ENCODE measurements around the gene FAM181B.

Gene FAM181B

DNA sequence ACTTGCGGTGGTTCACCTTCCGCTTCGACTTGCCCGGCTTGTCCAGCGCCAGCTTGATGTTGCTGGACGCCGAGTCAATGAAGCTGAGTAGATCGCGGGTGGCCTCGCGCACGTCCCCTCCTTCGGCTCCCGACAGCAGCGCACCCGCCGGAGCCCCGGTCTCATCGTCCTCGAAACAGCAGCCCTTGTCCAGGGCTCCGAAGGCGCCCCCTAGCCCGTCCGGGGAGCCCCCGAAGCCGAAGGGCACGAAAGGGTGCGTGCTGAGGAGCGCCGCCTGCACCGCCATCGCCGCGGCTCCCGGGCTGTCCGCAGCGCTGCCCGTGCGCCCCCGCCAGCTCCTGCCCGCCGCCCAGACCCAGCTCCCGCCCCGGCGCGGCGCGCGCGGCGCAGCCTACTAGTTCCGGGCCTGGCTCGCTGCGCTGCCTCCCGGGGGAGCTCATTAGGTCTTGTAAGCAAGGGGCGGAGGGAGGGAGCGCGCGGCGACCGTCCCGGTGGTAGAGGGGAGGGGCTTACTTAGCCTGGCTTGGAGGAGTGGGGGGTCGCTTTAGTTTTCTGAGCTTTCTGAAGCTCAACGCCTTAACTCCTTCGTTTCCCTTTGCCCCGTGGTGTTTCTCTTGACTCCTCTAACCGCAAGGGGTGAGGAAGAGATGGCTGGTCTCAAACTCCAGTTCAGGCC is at the start of gene FAM181B:
TSS of gene FAM181B (minus strand) at position 421 of the 676 bp plus-strand sequence. CDS start at position 286, 135 bp downstream.
- DNase-seq: peak; percentile 57

DNA sequence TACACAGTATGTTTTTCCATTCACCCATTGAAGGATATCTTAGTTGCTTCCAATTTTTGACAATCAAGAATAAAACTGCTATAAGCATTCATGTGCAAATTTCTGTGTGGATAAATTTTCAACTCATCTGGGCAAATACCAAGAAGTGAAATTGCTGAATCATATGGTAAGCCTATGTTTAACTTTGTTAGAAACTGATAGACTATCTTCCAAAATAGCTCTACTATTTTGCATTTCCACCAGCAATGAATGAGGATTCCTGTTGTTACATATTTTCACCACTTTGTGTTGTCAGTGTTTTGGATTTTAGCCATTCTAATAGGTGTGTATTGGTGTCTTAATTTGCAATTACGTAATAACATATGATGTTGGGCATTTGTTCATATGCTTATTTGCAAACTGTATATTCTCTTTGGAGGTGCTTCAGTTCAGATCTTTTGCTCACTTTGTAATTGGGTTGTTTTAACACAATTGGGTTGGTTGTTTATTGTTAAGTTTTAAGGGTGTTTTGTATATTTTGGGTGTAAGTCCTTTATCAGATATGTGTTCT is 49.2 kb upstream of the FAM181B start:
- no peak for DNase-seq

- DNase-seq: no peak
Observed at GRCh38 chr11:82778776-82779175, 45.1 kb upstream of the FAM181B start.

- no peak for DNase-seq
Observed at GRCh38 chr11:82776377-82776776, 42.7 kb upstream of the FAM181B start.

DNA sequence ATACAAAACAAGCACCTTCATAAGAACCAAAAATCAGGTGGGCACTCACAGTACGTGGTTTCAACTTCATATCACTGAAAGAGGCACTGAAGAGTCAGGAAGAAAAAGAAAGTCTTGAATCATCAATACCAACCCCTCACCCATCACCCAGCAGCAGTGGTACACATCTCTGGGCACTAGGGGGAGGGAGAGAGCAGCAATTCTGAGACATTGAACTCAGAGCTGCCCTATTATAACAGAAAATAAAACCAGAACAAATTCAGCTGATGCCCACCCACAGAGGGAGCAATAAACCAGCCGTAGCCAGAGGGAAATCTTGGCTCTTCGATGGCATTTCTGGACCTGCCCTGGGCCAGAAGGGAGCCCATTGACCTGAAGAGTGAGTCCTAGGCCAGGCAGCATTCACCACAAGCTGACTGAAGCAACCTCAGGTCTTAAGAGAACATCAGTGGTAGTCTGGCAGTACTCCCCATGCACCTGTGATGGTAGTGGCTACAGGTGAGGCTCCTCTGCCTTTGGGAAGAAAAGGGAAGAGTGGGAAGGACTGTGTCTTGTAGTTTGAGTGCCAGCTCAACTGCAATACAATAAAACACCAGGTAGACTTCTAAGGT is 42.2 kb upstream of the FAM181B start:
- no peak for DNase-seq

- no peak for DNase-seq
Observed at GRCh38 chr11:82775218-82775617, 41.6 kb upstream of the FAM181B start.

- DNase-seq: no peak
Observed at GRCh38 chr11:82771781-82772180, 38.1 kb upstream of the FAM181B start.

DNA sequence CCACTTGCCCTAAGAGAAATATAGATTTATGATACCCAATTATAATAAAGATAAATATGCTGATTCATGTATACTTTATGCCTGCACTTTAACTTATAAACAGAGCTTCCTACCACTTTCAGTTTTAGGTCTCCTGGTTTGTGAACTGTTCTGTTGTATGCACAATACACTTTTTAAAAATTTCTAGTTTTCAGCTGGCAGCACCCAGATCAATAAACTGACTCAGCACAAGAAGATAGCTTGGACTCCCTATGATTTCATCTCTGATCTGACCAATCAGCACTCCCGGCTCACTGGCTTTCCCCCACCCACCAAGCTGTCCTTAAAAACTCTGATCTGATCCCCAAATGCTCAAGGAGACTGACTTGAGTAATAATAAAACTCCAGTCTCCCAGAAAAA is 33.5 kb upstream of the FAM181B start:
- no peak for DNase-seq

GRCh38 chr11:82765466-82766034 is 31.9 kb upstream of the FAM181B start:
- peak; percentile 54 for DNase-seq

DNA sequence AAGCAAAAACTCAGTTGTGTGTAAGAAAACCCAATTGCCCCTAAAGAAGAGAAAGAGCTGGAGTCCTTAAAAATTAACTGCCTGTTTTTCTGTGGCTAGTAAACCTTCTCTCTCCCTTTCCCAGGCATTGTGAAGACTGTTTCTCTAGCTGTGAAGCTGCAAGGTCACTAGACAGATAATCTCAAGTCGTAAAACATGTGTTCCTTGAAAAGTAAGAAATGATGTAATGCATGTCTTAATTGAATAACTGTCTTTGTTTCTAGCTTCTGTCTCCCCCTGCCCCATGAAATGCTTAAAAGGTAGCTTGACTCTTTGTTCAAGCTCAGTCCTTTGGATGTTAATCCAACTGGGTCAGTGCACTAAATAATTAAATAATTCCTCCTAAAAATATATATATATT is 29.5 kb upstream of the FAM181B start:
- DNase-seq: no peak

DNA sequence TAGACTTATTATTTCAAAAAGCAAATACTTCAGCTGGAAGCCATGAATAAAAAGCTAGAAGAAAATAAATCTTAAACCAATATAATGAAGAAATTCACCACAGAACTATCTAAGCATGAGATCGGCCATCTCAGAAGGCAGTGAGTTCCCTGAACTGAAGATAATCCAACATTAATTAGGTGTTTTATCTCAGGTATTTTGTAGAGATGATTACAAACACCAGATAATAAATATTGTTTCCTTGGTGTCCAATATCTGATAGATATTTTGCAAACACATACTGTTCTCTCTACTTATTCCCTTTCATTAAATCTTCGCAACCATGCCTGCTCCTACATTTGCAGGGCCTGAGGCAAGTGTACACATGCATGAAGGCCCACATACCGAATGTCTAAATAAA is 26.0 kb upstream of the FAM181B start:
- DNase-seq: no peak

DNA sequence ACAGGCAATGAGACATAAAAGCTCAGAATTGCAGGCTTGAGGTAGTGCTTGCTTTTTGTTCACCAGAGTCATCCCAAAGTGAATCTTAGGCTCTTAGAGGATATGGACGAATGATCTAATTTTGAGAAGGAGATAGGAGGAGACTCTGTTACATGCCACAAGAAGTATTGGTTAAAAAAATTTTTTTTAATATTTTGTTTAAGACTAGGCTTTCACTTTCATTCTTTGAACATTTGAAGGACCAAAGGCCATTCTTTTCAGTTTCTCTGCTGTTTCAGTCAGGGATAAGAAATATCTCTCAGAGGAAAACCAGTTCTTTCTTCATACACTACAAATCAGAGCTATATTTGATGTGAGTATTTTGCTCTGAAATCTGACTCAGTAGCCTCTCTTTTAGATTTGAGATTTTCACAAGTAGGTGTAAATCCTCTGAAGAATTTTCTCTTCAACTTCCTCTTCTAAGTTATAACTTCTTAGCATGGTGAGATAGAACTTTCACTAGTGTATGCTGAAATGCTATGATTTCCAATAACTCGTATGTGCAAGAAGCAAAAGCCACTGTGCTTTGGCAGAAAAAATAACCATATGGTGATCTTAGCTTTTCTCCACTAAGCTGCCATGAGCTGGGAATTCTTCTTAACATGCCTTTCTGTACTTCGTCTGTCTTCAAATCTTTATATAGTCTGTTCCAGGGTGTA is 24.1 kb upstream of the FAM181B start:
- DNase-seq: no peak

- no peak for DNase-seq
Observed at GRCh38 chr11:82756765-82757639, 23.3 kb upstream of the FAM181B start.

GRCh38 chr11:82754410-82754809 is 20.7 kb upstream of the FAM181B start:
- no peak for DNase-seq

DNA sequence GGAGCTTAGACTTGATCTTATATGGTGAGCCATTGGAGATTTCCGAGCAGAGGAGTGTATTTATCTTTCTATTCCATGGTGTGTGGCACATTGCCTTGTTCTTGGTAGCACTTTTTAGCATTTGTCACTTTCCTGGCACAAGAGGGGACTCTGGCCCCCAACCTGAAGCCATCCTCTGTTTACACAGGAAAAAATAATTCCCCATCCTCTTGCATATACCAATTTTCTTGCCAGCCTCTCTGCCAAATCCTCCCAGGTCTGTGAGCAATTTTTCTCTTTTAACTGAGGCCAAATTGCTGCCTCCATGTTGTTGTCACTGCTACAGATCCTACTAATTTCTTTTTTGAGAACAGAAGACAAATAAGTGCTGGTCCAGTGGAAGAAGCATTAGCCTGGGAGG is 20.3 kb upstream of the FAM181B start:
- no peak for DNase-seq

GRCh38 chr11:82752801-82753200 is 19.1 kb upstream of the FAM181B start:
- DNase-seq: no peak

GRCh38 chr11:82750643-82751139 is 17.0 kb upstream of the FAM181B start:
- peak; percentile 55 for DNase-seq

DNA sequence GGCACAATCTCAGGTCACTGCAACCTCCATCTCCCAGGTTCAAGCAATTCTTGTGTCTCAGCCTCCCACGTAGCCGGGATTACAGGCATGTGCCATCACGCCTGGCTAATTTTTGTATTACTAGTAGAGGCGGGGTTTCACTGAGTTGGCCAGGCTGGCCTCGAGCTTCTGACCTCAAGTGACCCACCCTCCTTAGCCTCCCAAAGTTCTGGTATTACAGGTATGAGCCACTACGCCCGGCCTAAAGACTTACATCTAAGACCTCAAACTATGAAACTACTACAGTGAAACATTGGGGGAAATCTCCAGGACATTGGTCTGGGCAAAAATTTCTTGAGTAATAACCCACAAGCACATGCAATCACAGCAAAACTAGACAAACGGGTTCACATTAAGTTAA is 13.8 kb upstream of the FAM181B start:
- DNase-seq: no peak

GRCh38 chr11:82738091-82738490 is 4.4 kb upstream of the FAM181B start:
- no peak for DNase-seq

DNA sequence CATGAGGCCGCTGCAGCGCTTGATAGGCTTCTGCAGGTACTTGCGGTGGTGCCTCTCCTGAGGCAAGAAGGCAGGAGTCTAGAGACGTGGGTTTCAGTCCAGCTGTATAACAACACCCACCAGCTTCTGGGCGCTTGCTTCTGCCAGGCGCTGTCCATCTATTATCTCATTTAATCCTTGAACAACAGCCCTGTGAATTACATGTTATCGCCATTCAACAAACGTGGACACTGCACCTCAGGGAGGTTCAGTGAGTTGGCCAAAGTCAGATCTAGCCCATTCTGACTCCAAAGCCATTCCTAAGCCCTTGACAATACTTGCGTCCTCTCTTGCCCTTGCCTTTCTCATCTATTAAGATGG is 436 bp upstream of the FAM181B start:
- no peak for DNase-seq

GRCh38 chr11:82732734-82733443 is 775 bp downstream of the FAM181B start:
- DNase-seq: no peak

GRCh38 chr11:82732348-82732733 is 1.3 kb downstream of the FAM181B start:
- DNase-seq: no peak

Measured in DMS153 (cell line).